NB4 (cell line): ENCODE data around the gene NCAPG.

Experiments used
- DNase-seq: peaks from one replicate; pipeline ENCODE4 v3.0.0; 2010; ENCODE audit warnings: low read depth
- H3K4me3 ChIP-seq: one replicate; pipeline ENCODE4 v1.5.1; 2011; ENCODE audit warnings: mild to moderate bottlenecking, low read depth, low read length, moderate library complexity
- MYC ChIP-seq: IDR thresholded peaks from 2 replicates; pipeline ENCODE4 v1.6.1; 2011; ENCODE audit warnings: low read depth, low read length
- POLR2A ChIP-seq: IDR thresholded peaks from 2 replicates; pipeline ENCODE4 v1.6.1; 2011; ENCODE audit warnings: mild to moderate bottlenecking; ENCODE audit not compliant: insufficient read length; ENCODE audit errors: extremely low read depth
- TF ChIP-seq, protein P1 (sequence below): IDR thresholded peaks from one replicate; pipeline ENCODE4 v1.5.1; 2012; ENCODE audit warnings: low read depth, low read length
- TF ChIP-seq, protein P2 (sequence below): IDR thresholded peaks from 2 replicates; pipeline ENCODE4 v1.6.1; 2011; ENCODE audit warnings: low read depth, low read length

NCAPG gene

DNA sequence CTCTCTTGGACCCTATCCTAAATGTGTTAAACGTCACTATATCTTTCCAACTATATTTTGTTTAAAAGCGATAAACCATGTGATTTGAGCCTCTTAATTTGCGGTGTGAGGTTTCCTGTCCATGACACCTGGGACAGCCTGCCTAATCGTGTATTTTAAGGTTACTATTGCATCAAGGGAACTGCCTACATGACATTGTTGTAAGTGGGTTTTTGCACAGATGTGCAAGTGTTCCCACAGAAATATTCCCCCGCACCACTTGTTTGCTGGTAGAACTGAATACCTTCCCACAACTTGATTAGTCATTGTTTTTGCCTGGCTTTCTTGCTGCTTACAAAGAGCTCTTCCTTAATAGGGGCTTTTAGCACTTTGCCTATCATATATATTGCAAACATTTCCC is 24.2 kb upstream of the NCAPG start:
- peak; percentile 46 for DNase-seq
- TF ChIP-seq, protein P1, sequence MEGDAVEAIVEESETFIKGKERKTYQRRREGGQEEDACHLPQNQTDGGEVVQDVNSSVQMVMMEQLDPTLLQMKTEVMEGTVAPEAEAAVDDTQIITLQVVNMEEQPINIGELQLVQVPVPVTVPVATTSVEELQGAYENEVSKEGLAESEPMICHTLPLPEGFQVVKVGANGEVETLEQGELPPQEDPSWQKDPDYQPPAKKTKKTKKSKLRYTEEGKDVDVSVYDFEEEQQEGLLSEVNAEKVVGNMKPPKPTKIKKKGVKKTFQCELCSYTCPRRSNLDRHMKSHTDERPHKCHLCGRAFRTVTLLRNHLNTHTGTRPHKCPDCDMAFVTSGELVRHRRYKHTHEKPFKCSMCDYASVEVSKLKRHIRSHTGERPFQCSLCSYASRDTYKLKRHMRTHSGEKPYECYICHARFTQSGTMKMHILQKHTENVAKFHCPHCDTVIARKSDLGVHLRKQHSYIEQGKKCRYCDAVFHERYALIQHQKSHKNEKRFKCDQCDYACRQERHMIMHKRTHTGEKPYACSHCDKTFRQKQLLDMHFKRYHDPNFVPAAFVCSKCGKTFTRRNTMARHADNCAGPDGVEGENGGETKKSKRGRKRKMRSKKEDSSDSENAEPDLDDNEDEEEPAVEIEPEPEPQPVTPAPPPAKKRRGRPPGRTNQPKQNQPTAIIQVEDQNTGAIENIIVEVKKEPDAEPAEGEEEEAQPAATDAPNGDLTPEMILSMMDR: no peak
- TF ChIP-seq POLR2A (no peak), MYC (no peak)
- TF ChIP-seq, protein P2, sequence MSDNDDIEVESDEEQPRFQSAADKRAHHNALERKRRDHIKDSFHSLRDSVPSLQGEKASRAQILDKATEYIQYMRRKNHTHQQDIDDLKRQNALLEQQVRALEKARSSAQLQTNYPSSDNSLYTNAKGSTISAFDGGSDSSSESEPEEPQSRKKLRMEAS: no peak
- no peak overlapping the region for H3K4me3 ChIP-seq

GRCh38 chr4:17787315-17787714 is 23.5 kb upstream of the NCAPG start:
- no peak overlapping the region for H3K4me3 ChIP-seq
- TF ChIP-seq POLR2A (no peak), MYC (no peak)
- TF ChIP-seq, protein P2: no peak
- TF ChIP-seq, protein P1: no peak
- no peak for DNase-seq

GRCh38 chr4:17788956-17789355 is 21.8 kb upstream of the NCAPG start:
- TF ChIP-seq POLR2A (no peak), MYC (no peak)
- TF ChIP-seq, protein P1: no peak
- TF ChIP-seq, protein P2: no peak
- DNase-seq: no peak
- H3K4me3 ChIP-seq: no peak overlapping the region

DNA sequence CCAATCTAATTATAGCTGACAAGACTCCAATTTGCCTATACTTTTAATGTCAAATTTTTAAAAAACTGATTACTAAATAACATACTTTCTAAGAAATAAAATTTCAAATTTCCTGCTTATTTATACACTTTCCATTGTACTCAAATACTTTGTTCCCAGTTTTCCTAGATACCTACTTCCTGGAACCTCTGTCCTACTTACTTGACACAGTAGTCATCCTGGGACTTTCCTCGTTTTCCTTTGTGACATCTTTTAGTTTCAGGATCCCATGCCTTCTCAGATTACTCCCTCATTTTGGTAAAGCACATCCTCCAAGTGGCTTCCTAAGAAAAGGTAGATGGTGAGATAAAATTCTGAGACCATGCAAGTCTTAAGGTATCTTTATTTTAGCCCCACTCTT is 16.0 kb upstream of the NCAPG start:
- TF ChIP-seq, protein P1: no peak
- TF ChIP-seq POLR2A: no peak
- TF ChIP-seq, protein P2: no peak
- TF ChIP-seq MYC: no peak
- no peak overlapping the region for H3K4me3 ChIP-seq
- no peak for DNase-seq

DNA sequence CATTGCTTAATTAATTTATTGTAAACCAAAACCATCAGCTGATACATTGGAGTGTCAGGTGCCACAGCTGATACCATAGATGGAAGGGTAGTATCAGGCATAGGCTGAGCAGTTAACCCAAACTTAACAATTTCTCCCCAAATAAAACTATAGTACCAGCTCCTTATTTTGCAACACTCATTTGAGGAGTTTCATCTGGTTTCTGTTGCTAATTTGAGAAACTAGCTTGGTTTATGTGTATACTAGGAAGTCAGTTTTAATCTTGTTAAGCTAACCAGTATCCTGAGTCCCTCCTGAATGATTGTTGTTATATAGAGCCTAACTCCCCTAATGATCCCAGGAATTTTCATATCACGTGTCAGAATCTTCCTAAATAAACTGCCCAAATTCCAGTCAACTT is 13.0 kb upstream of the NCAPG start:
- TF ChIP-seq, protein P2: no peak
- TF ChIP-seq, protein P1: no peak
- TF ChIP-seq POLR2A: no peak
- DNase-seq: no peak
- no peak overlapping the region for H3K4me3 ChIP-seq

- TF ChIP-seq POLR2A (no peak), MYC (no peak)
Measured at GRCh38 chr4:17805580-17806155, 5.1 kb upstream of the NCAPG start.

More at GRCh38 chr4:17805580-17806155, 5.1 kb upstream of the NCAPG start:
- H3K4me3 ChIP-seq: peak overlapping the region; percentile 87
- no peak for DNase-seq
